A673 (cell line): ENCODE measurements around the gene RHOT1.

Source experiments
- EZH2 ChIP-seq: fragments of 200-600 bp; sonication (generic); IDR thresholded peaks from 2 replicates; pipeline ENCODE4 v1.6.1; 2017; ENCODE audit warnings: borderline replicate concordance, low read depth, mild to moderate bottlenecking, mixed read lengths, antibody characterized with exemption, low read length; ENCODE audit not compliant: poor library complexity, severe bottlenecking
- TF ChIP-seq, protein P1 (sequence below): fragments of 300-800, 200-600 bp; sonication (generic); conservative IDR thresholded peaks from 2 replicates; pipeline ENCODE4 v1.5.1; 2017; ENCODE audit warnings: low read depth, mild to moderate bottlenecking, antibody characterized with exemption, low read length, moderate library complexity, mixed read lengths

DNA sequence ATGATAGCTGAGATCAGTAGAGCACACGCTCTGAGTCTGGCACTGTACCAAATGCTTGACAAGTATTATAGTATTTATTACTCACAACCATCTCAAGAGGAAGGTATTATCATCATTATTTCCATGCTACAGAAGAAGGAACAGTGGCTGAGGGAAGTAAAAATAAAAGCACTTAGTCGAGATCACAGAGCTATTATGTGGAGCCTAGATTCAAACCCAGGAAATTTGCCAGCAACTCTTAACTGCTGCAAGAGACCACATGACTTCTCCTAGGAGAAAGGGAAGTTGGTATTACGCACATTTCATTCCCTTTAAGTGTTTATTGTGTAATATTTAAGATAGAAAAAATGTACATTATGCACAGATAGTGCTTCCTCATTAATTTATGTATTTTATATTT lies 1.0 kb upstream of the RHOT1 start:
- TF ChIP-seq, protein P1, sequence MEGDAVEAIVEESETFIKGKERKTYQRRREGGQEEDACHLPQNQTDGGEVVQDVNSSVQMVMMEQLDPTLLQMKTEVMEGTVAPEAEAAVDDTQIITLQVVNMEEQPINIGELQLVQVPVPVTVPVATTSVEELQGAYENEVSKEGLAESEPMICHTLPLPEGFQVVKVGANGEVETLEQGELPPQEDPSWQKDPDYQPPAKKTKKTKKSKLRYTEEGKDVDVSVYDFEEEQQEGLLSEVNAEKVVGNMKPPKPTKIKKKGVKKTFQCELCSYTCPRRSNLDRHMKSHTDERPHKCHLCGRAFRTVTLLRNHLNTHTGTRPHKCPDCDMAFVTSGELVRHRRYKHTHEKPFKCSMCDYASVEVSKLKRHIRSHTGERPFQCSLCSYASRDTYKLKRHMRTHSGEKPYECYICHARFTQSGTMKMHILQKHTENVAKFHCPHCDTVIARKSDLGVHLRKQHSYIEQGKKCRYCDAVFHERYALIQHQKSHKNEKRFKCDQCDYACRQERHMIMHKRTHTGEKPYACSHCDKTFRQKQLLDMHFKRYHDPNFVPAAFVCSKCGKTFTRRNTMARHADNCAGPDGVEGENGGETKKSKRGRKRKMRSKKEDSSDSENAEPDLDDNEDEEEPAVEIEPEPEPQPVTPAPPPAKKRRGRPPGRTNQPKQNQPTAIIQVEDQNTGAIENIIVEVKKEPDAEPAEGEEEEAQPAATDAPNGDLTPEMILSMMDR, result no peak
- no peak for TF ChIP-seq EZH2
